ENCODE measurements around the gene SLMAP.

DNA sequence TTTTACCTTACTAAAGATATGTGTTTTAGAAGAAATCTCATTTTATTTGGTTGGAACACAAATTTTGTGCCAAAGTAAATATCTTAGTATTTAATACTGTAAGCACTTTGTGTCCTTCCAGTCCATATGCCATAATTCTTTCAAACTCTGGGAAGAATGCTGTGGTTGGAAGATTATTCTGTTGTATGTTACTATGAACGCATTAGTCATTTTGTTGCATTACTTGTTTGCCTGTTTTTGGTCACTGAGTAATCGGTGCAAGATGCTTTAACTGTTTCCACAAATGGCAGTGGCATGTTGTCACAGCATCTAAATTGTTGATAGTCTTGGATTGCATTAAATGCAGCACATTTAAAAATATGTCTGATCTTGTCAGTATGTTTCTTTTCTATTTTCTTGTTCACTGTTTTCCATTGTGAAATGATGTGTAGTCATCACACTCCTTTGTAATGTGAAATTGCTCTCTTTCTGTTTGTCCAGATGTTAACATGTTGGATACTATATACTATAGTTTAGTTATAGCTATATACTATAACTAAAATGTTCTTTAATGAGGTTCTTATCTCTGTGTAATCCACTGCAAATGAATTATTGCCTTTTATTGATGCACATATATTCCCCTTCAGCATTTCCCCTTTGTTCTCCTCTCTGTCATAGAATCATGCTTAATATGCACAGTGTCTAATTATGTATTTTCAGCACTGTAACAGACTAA, 162.2 kb downstream of the SLMAP start:
- TF ChIP-seq, protein P1, sequence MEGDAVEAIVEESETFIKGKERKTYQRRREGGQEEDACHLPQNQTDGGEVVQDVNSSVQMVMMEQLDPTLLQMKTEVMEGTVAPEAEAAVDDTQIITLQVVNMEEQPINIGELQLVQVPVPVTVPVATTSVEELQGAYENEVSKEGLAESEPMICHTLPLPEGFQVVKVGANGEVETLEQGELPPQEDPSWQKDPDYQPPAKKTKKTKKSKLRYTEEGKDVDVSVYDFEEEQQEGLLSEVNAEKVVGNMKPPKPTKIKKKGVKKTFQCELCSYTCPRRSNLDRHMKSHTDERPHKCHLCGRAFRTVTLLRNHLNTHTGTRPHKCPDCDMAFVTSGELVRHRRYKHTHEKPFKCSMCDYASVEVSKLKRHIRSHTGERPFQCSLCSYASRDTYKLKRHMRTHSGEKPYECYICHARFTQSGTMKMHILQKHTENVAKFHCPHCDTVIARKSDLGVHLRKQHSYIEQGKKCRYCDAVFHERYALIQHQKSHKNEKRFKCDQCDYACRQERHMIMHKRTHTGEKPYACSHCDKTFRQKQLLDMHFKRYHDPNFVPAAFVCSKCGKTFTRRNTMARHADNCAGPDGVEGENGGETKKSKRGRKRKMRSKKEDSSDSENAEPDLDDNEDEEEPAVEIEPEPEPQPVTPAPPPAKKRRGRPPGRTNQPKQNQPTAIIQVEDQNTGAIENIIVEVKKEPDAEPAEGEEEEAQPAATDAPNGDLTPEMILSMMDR (IDR thresholded peaks at IDR 0.05): no peak
- TF ChIP-seq POLR2A (IDR thresholded peaks at IDR 0.05) (no peak), POLR2AphosphoS5 (IDR thresholded peaks at IDR 0.05) (peak; percentile 47)

Data from prostate gland (tissue), 2 donors.